HCT116 (cell line): Measurements from ENCODE around the gene KATNAL1. TPM values are rescaled to one million over a fixed set of nuclear protein-coding genes. Genes with fewer than 3 reads are reported as not detected.

Source experiments
- ATAC-seq: fragments of 200-7000 bp; cut with Tn5 transposase; 2 replicates; pipeline ENCODE4 v1.9.1; 2020; ENCODE audit warnings: mild to moderate bottlenecking, moderate library complexity
- BruUV-seq: library from RNA; stranded (reverse); fragments of 400-500 nt; replicated peaks from 2 replicates; lab custom pipeline; 2021; lab: Mats Ljungman, UMichigan
- CTCF ChIA-PET: fragments of 300-600 bp; sonication (Branson Sonifier 250); formaldehyde crosslinking; loops from one replicate; lab custom pipeline; 2021; ENCODE audit warnings: antibody characterized with exemption; lab: Charles Lee
- POLR2A ChIA-PET: fragments of 300-600, 350-600 bp; sonication (Branson Sonifier 250); formaldehyde crosslinking; loops from one replicate; lab custom pipeline; 2021; ENCODE audit warnings: antibody characterized with exemption; lab: Charles Lee
- RAD21 ChIA-PET, 2 experiments: fragments of 300-600 bp; sonication (Branson Sonifier 250); formaldehyde crosslinking; loops; one replicate each; lab custom pipeline; 2023; ENCODE audit warnings: low total read pairs in 2 of 2; ENCODE audit not compliant: uncharacterized antibody in 2 of 2, unreplicated experiment in 2 of 2, low non-redundant PET in 1 of 2; lab: Charles Lee
- DNase-seq: peaks from one replicate; pipeline ENCODE4 v3.0.0-alpha.2; 2010; ENCODE audit warnings: low read depth, low spot score
- H2AFZ ChIP-seq: fragments of 200-600 bp; shearing (Covaris generic), sonication (generic); 2 replicates; pipeline ENCODE4 v1.6.1; 2017; ENCODE audit warnings: low read depth, mixed run types, mixed read lengths, antibody characterized with exemption, low read length; ENCODE audit not compliant: poor library complexity, severe bottlenecking
- H3K27ac ChIP-seq: 2 replicates; pipeline ENCODE4 v1.5.1; 2012; ENCODE audit warnings: low read depth, low read length
- H3K27me3 ChIP-seq: fragments of 200-600 bp; sonication (generic); 2 replicates; pipeline ENCODE4 v1.6.1; 2016; ENCODE audit warnings: mixed run types, low read length, mixed read lengths; ENCODE audit not compliant: insufficient read depth
- H3K36me3 ChIP-seq, 2 experiments: fragments of 200-500 bp in 1 of 2; fragments of 200-600 bp in 1 of 2; sonication (Bioruptor generic) in 1 of 2; sonication (generic) in 1 of 2; 2 replicates each; pipeline versions ENCODE4 v1.5.1 to v1.6.1; 2014 to 2016; ENCODE audit warnings: low read length in 2 of 2, inconsistent platforms in 1 of 2, mixed read lengths in 1 of 2, mixed run types in 1 of 2; ENCODE audit not compliant: insufficient read depth in 2 of 2, control insufficient read depth in 1 of 2
- H3K4me1 ChIP-seq, 2 experiments: fragments of 200-600 bp in 1 of 2; sonication (generic) in 1 of 2; 2 replicates each; pipeline versions ENCODE4 v1.5.1 to v1.6.1; 2012 to 2017; ENCODE audit warnings: low read length in 2 of 2, inconsistent platforms in 1 of 2, mild to moderate bottlenecking in 1 of 2, mixed read lengths in 1 of 2, mixed run types in 1 of 2, moderate library complexity in 1 of 2; ENCODE audit not compliant: insufficient read depth in 2 of 2, control insufficient read depth in 1 of 2
- H3K4me2 ChIP-seq: fragments of 200-600 bp; sonication (generic); 2 replicates; pipeline ENCODE4 v1.6.1; 2017; ENCODE audit warnings: mixed run types, low read length, mixed read lengths
- H3K4me3 ChIP-seq, 2 experiments: fragments of 200-600 bp in 1 of 2; sonication (generic) in 1 of 2; replicated peaks in 1 of 2; 2 replicates each; pipeline ENCODE4 v1.5.1; 2011 to 2016; ENCODE audit warnings: low read length in 2 of 2, control low read depth in 1 of 2, low read depth in 1 of 2, mild to moderate bottlenecking in 1 of 2, mixed read lengths in 1 of 2, mixed run types in 1 of 2
- H3K79me2 ChIP-seq: fragments of 200-600 bp; sonication (generic); 2 replicates; pipeline ENCODE4 v1.6.1; 2017; ENCODE audit warnings: mild to moderate bottlenecking, mixed run types, low read length, moderate library complexity, mixed read lengths; ENCODE audit not compliant: insufficient read depth
- H3K9ac ChIP-seq: fragments of 200-600 bp; sonication (generic); 2 replicates; pipeline ENCODE4 v1.6.1; 2016; ENCODE audit warnings: low read length, mixed read lengths
- H3K9me2 ChIP-seq: fragments of 200-600 bp; sonication (generic), shearing (Covaris generic); 2 replicates; pipeline ENCODE4 v1.6.1; 2017; ENCODE audit warnings: mixed run types, mild to moderate bottlenecking, moderate library complexity; ENCODE audit not compliant: insufficient read depth
- H3K9me3 ChIP-seq, 2 experiments: fragments of 200-500 bp in 1 of 2; fragments of 200-600 bp in 1 of 2; sonication (Bioruptor generic) in 1 of 2; sonication (generic) in 1 of 2; 2 replicates each; pipeline ENCODE4 v1.6.1; 2014 to 2017; ENCODE audit warnings: low read length in 2 of 2, mixed read lengths in 2 of 2, inconsistent platforms in 1 of 2, low read depth in 1 of 2, mild to moderate bottlenecking in 1 of 2, mixed run types in 1 of 2, moderate library complexity in 1 of 2; ENCODE audit not compliant: control insufficient read depth in 1 of 2, insufficient read depth in 1 of 2
- H4K20me1 ChIP-seq: fragments of 200-600 bp; sonication (generic), shearing (Covaris generic); 2 replicates; pipeline ENCODE4 v1.6.1; 2017; ENCODE audit warnings: mixed run types, mild to moderate bottlenecking, moderate library complexity; ENCODE audit not compliant: insufficient read depth
- CEBPB ChIP-seq: IDR thresholded peaks from 2 replicates; pipeline ENCODE4 v1.6.1; 2012; ENCODE audit warnings: low read depth
- EGR1 ChIP-seq: IDR thresholded peaks from 2 replicates; pipeline ENCODE4 v1.6.1; 2012; ENCODE audit warnings: low read depth
- EZH2 ChIP-seq: fragments of 200-600 bp; sonication (generic); IDR thresholded peaks from 2 replicates; pipeline ENCODE4 v1.6.1; 2017; ENCODE audit warnings: antibody characterized with exemption, mixed run types
- JUND ChIP-seq: IDR thresholded peaks from 2 replicates; pipeline ENCODE4 v1.6.1; 2012
- POLR2A ChIP-seq: IDR thresholded peaks from 2 replicates; pipeline ENCODE4 v1.7.0; 2011; ENCODE audit warnings: borderline replicate concordance; ENCODE audit not compliant: insufficient read depth, insufficient read length; ENCODE audit errors: extremely low read depth
- POLR2AphosphoS5 ChIP-seq: IDR thresholded peaks from 2 replicates; pipeline ENCODE4 v1.6.1; 2011; ENCODE audit warnings: mild to moderate bottlenecking, low read depth, low read length, moderate library complexity
- SP1 ChIP-seq: IDR thresholded peaks from 2 replicates; pipeline ENCODE4 v1.6.1; 2012; ENCODE audit warnings: low read depth
- SRF ChIP-seq: IDR thresholded peaks from 2 replicates; pipeline ENCODE4 v1.6.1; 2012; ENCODE audit warnings: low read depth
- TCF7L2 ChIP-seq: IDR thresholded peaks from 2 replicates; pipeline ENCODE4 v1.7.0; 2011; ENCODE audit warnings: borderline replicate concordance, inconsistent platforms; ENCODE audit not compliant: insufficient read depth, insufficient read length; ENCODE audit errors: extremely low read depth
- ZFX ChIP-seq: fragments of 450-650 bp; IDR thresholded peaks from 2 replicates; pipeline ENCODE4 v1.6.1; 2017
- ZNF274 ChIP-seq: fragments of 200-500 bp; sonication (Bioruptor generic); IDR thresholded peaks from 2 replicates; pipeline ENCODE4 v1.6.1; 2014; ENCODE audit warnings: mild to moderate bottlenecking, low read depth, low read length, inconsistent platforms
- intact Hi-C: fragments of 100-400 bp; cut with micrococcal nuclease; formaldehyde crosslinking; loops from 2 replicates; pipeline ENCODE4 v1.10.0; 2022
- total RNA-seq: library from RNA; stranded (reverse); gene quantifications from one replicate; pipeline ENCODE4 v1.2.1, GENCODE V29; 2021; ENCODE audit not compliant: unreplicated experiment
- TF ChIP-seq, protein P1 (sequence below): IDR thresholded peaks from 2 replicates; pipeline ENCODE4 v1.6.1; 2012
- TF ChIP-seq, protein P2 (sequence below): IDR thresholded peaks from 2 replicates; pipeline ENCODE4 v1.6.1; 2012

Gene KATNAL1
- total RNA-seq, 1 experiment from 2014 or later = 17.3 TPM

- Histone ChIP-seq H3K36me3 (no peaks in the 10 kb centered on the region), H3K27me3 (no peaks in the 10 kb centered on the region), H3K9ac (peak overlapping the region; percentile 74), H3K4me3 (peak overlapping the region; percentile 69 to 70), H2AFZ (no peak overlapping the region), H3K9me3 (no peaks in the 10 kb centered on the region), H3K9me2 (no peaks in the 10 kb centered on the region), H3K4me2 (peak overlapping the region; percentile 82)
- POLR2A ChIA-PET = interaction anchor here (0.6 to 1.5 kb wide), 3 partner anchors 10 to 466 kb away, joined by 3 to 7 read pairs (median 4); no protein-coding TSS in a partner anchor
- peak; percentile 80 for DNase-seq
- RAD21 ChIA-PET = no interaction called here
- TF ChIP-seq POLR2A (peak; percentile 7), ZFX (0 out of 2 replicates have a peak, but pooled peaks have one; percentile 36), TCF7L2 (peak; percentile 7), ZNF274 (no peak), POLR2AphosphoS5 (peak; percentile 32; the same call in 1 of the 2 replicates)
- TF ChIP-seq, protein P1, sequence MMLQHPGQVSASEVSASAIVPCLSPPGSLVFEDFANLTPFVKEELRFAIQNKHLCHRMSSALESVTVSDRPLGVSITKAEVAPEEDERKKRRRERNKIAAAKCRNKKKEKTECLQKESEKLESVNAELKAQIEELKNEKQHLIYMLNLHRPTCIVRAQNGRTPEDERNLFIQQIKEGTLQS = no peak
- TF ChIP-seq, all 23 proteins: peak for 4
- H4K20me1 ChIP-seq = no peaks in the 10 kb centered on the region
- intact Hi-C loops = no loop called here
- H3K27ac ChIP-seq = peak overlapping the region; percentile 89
- BruUV-seq = no TSS peak
- H3K4me1 ChIP-seq = peaks cover 51 to 63% of the 10 kb centered on the region in 2 experiments
- CTCF ChIA-PET = interaction anchor here (1.2 kb wide), 1 partner anchor 175 kb away, joined by 4 read pairs; no protein-coding TSS in a partner anchor
- peak; percentile 85 for ATAC-seq
- peaks cover 49% of the 10 kb centered on the region for H3K79me2 ChIP-seq
Measured at GRCh38 chr13:30306762-30307193, 573 bp downstream of the KATNAL1 start.

- no peak overlapping the region for H2AFZ ChIP-seq
- H3K9me2 ChIP-seq = no peaks in the 10 kb centered on the region
- H4K20me1 ChIP-seq = no peaks in the 10 kb centered on the region
- RAD21 ChIA-PET = no interaction called here
- H3K27ac ChIP-seq = no peak overlapping the region; the same call in 1 of the 2 replicates
- H3K36me3 ChIP-seq = no peaks in the 10 kb centered on the region
- 0 out of 2 replicates have a peak overlapping the region, but pooled peaks have one; percentile 74 for H3K9ac ChIP-seq
- H3K27me3 ChIP-seq = no peaks in the 10 kb centered on the region
- peaks cover 59% of the 10 kb centered on the region for H3K79me2 ChIP-seq
- H3K4me1 ChIP-seq = peaks cover 59 to 75% of the 10 kb centered on the region in 2 experiments
- no peaks in the 10 kb centered on the region for H3K9me3 ChIP-seq
- ATAC-seq (no peak), DNase-seq (no peak)
- TF ChIP-seq JUND = no peak
- no peak for TF ChIP-seq TCF7L2
- TF ChIP-seq ZFX = no peak
- no peak for TF ChIP-seq SP1
- no peak for TF ChIP-seq SRF
- TF ChIP-seq EGR1 = no peak
- TF ChIP-seq CEBPB = no peak
- TF ChIP-seq, protein P2, sequence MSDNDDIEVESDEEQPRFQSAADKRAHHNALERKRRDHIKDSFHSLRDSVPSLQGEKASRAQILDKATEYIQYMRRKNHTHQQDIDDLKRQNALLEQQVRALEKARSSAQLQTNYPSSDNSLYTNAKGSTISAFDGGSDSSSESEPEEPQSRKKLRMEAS = no peak
- TF ChIP-seq, protein P1 = no peak
- no peak for TF ChIP-seq EZH2
- no TSS peak for BruUV-seq
- CTCF ChIA-PET = no interaction called here
- H3K4me3 ChIP-seq = peak overlapping the region in 1 of 2 experiments; percentile 69; a peak in 1 of 4 replicates
- peak overlapping the region; percentile 82 for H3K4me2 ChIP-seq
- intact Hi-C loops = no loop called here
- POLR2A ChIA-PET = no interaction called here
Measured at GRCh38 chr13:30305456-30305970, 1.8 kb downstream of the KATNAL1 start.
